GM19043 (cell line): ENCODE measurements around the gene CCDC190.
"Not testable (repeated sequence)": the region's sequence is repeated elsewhere in the genome, so short reads cannot be mapped to it uniquely, and the experiment has no call there.

Experiments used
- ATAC-seq: cut with Tn5 transposase; IDR thresholded peaks from one replicate; pipeline ENCODE4 v1.9.1; 2021; ENCODE audit warnings: low read depth; ENCODE audit not compliant: unreplicated experiment

CCDC190 gene, protein sequence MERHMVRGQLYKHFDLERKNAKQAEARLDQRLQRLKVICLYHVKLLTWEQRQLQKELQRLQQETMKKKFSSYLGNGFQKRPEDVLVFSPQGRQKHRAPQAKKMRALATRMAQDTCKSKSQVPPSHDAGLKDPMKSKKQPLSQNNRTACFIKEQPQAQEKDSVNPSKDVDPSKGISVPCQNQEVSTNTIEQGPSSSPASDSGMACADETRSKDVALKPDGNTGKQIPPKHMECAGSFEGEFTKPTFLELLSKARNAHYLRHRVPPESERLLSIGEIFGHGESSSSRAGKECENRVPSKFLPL

GRCh38 chr1:162861101-162861500 is at the start of gene CCDC190:
CCDC190 (minus strand) TSS chr1:162861175; CDS start chr1:162859646, 1,529 bp downstream.
- no peak for ATAC-seq

- no peak for ATAC-seq
Observed at GRCh38 chr1:162910161-162910560, 49.2 kb upstream of the CCDC190 start.

- ATAC-seq: no peak
Observed at GRCh38 chr1:162908780-162909179, 47.8 kb upstream of the CCDC190 start.

- no peak for ATAC-seq
Observed at GRCh38 chr1:162908236-162908635, 47.3 kb upstream of the CCDC190 start.

GRCh38 chr1:162906485-162906884 is 45.5 kb upstream of the CCDC190 start:
- ATAC-seq: no peak

GRCh38 chr1:162905174-162906158 is 44.5 kb upstream of the CCDC190 start:
- no peak for ATAC-seq

DNA sequence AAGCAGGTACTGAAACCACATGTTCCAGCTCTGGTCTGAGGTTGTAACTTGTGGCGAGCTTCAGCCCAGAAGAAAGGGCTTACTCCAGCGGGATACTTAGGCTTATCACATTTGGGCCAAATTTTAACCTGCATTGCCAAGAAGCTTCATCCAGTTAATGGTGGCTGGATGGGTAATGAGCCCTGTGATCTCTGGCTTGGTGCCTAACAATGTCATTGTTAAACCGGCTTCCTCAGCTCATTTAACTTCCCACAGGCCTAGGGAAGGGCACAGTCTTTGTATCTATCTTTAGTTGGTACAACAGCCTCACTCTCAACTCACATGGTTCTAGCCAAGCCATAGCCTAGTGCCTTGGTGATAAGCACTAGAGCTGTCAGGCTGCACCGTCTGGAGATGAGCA is 43.6 kb upstream of the CCDC190 start:
- ATAC-seq: no peak

DNA sequence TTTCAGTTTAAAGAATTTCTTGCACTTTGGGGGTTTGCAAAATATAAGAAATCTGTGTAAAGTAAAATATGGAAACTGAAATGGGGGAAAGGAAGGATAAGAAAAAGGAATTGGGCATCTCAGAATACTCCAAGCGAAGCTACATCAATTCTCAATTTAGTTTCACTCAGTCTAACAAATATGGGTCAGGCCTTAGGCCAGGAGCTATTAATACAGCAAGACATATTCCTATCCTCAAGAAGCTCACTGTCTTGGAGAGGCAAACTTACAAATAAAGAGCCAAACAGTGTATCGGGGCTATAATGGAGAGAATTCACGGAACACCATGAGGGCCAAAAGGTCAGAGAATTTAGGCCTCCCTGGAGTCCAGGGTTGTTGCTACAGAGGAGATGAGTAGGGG is 43.0 kb upstream of the CCDC190 start:
- ATAC-seq: no peak

- no peak for ATAC-seq
Observed at GRCh38 chr1:162903246-162903645, 42.3 kb upstream of the CCDC190 start.

DNA sequence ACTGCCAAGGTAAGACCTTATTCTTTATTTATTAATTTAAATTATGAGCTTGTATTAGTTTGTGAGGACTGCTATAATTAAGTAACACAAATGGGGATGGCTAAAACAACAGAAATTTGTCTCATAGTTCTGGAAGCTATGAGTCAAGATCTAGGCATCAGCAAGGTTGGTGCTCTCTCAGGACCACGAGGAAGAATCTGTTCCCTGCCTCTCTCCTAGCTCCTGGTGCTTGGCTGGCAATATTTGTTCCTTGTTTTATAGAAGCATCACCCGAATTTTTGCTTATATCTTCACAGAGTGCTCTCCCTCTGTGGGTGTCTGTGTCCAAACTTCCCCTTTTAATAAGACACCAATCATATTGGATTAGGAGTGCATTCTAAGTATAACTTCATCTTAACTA is 41.4 kb upstream of the CCDC190 start:
- ATAC-seq: no peak

- no peak for ATAC-seq
Observed at GRCh38 chr1:162901243-162901642, 40.3 kb upstream of the CCDC190 start.

- no peak for ATAC-seq
Observed at GRCh38 chr1:162899422-162900146, 38.6 kb upstream of the CCDC190 start.

- no peak for ATAC-seq
Observed at GRCh38 chr1:162893612-162893908, 32.6 kb upstream of the CCDC190 start.

DNA sequence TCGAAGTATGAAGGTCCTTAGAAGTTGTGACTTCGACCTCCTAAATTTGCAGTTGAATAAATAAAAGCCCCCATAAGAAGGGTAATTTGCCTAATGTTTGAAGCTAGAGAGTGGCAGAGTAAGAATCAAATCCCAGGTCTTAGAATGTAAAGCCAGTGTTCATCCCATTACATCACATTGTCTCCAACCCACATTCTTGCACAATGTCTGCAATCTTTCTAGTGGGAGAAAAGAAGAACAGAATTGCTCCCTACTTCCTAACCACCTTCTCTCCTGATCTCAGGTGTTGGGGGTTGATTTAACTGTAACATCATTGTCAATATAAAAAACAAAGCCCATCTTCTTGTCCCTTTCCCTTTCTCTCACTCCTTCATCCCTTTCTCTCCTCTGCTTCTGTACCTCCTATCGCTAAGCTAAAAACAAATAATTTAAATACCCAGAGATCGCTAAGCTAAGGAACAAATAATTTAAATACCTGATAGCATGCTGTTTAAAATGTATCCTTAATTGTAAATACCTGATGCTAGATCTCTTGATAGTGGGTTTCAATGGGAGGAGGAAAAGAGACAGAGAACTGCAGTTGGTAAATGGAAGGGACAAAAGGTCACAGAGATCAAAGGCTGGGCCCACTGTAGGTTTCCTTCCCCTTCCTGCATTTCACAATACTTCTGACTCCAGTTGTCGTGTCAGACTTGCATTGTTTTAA is 32.1 kb upstream of the CCDC190 start:
- ATAC-seq: no peak

DNA sequence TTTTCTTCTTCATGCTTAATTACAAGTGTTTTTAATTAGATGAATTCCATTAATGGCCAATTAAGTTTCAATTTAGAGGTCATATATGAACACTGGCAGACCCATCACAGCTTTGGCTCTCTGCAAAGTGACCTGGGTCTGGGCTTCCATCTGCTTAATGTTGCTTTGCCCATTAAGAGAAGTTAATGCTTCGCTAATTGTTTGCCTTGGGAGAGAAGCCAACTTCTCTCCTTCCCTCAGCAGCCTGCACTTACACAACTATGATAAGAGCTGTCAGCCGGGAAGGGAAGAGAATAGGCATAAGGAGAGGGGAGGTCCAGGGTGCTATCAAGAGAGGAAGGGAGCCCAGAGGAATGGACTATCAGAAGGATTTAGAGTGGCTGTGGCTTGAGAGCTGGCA is 29.0 kb upstream of the CCDC190 start:
- ATAC-seq: no peak

DNA sequence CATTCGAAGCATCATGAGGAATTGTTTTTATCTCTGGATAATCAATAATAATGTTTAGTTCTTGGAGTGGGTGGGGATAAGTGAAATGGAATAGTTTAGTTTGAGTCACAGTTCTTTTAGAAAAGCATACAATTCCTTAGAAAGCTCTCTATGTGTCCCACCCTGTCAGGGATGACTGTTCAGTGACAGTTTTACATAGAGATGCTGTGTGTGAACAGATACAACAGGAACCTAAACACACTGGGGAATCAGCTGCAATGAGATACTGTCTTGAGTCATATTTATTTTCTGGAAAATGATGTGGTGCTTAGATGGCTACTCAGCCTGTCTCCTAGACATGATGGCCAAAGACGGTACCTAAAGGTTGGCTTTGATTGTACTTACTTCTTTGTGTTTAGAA is 25.7 kb upstream of the CCDC190 start:
- ATAC-seq: no peak

- no peak for ATAC-seq
Observed at GRCh38 chr1:162885265-162885664, 24.3 kb upstream of the CCDC190 start.

DNA sequence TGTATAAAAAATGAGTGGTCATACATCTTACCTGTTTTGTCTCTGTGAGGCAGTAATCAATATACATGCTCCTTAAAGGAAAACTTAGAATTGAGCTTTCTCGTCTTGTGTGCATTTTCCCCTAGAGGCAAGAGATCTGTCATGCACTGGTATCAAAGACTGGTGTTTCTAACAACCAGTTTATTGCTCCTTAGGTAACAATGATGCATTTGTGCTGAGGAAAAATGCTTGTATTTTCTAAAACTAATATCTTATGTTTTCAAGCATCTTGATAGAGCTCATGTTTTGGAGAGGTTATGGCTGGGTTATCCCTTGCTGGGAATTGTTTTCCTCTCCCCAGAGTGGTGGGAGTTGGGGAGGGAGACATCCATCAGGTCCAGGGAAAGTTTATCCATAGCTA is 23.9 kb upstream of the CCDC190 start:
- no peak for ATAC-seq

DNA sequence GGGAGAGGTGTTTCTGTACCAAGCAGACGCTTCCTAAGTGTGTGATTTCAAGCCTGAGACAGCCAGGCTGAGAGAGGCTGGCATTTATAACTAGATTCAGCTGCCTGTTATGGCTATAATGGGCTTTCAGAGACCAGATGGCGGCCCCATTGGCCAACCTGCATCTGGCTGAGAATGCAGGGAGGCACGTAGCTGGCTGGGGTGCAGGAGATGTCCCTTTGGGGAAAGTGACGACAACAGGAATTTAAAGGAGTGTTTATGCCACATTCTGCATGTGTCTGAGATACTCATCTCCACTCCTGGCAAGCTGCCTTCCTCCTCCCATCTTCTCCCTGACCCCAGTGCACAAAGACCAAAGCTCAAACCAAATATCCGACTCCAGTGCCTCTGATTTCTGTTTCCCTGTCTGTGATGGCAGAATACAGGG is 21.3 kb upstream of the CCDC190 start:
- ATAC-seq: no peak

GRCh38 chr1:162881590-162881989 is 20.6 kb upstream of the CCDC190 start:
- ATAC-seq: no peak

- not testable (repeated sequence) for ATAC-seq
Observed at GRCh38 chr1:162880617-162881016, 19.6 kb upstream of the CCDC190 start.
